GM18520 (cell line): ENCODE measurements around the gene IL15RA.
A peak's percentile ranks its signal among the peaks of the same experiment; 100 is the strongest.
"Not testable (repeated sequence)": the region's sequence is repeated elsewhere in the genome, so short reads cannot be mapped to it uniquely, and the experiment has no call there.

Experiments used
- ATAC-seq: cut with Tn5 transposase; IDR thresholded peaks from one replicate; pipeline ENCODE4 v1.9.1; 2021; ENCODE audit not compliant: unreplicated experiment

IL15RA gene

DNA sequence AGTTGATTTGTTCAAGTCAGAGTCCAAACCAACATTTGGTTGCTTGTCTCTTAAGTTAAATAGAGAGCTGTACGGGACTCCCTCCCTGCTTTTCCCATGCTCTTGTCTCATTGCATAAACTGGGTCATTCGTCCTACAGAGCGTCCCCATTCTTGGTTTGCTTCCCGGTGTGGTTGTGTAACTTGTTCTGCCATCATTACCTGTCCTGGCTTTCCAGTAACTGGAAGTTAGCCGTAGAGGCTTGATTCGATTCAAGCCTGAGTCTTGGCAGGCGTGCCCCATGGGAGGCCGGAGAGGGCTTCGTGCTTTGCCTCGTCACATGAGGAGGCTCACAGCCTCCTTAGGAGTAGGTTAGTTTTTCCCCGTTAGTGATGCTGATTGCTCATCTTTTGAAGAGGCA lies 47.1 kb downstream of the IL15RA start:
- no peak for ATAC-seq

DNA sequence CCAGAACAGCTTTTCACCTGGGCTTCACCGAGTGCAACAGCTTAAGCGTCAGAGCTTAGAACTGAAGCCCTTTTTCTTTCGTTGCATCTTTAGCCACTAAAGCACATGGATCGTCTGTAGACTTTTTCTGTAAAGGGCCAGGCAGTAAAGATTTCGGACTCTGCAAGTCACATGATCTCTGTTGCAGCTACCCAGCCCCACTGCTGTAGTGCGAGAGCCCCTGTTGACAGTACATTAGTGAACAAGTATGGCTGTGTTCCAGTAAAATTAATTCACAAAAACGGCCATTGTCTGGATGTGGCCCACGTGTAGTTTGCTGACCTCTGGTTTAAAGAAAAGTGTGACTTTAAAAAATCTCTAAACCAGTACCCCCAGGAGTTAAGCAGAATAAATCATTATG lies 47.9 kb downstream of the IL15RA start:
- ATAC-seq, result no peak

DNA sequence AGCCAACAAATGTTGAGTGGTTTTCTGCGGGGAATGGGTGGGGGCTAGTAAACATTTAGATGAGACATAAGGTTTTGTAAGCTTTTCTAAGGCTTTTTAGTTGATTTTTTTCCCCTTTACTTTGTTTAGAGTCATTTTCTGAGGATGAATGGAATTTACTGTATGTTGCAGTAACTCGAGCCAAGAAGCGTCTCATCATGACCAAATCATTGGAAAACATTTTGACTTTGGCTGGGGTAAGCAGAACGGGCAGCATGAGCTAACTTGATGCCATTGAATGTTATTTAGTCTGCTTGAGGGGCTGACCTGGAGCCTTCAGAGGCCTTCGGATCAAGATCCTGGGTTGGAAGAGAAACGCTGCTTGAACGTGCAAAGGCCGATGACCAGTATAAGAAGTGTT lies 50.0 kb downstream of the IL15RA start:
- no peak for ATAC-seq

DNA sequence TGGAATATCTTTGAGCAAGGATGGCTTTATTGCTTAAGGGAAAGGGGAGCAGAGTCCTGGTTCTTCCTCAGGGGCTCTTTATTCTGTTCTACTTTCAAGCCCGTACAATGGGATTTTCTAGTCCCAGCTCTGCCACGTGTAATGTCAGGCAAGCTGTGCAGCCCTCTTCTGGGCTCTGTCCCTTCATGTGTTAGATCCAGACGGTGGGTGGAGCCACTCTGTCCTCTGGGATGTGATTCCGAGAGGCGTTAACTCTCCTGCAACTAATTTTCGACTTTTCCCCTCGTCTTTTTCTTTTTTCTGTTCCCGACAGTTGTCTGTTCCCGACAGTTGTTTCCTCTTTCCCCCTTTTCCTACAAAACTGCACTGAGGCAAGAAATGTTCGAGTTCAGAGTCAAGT lies 52.5 kb downstream of the IL15RA start:
- no peak for ATAC-seq

DNA sequence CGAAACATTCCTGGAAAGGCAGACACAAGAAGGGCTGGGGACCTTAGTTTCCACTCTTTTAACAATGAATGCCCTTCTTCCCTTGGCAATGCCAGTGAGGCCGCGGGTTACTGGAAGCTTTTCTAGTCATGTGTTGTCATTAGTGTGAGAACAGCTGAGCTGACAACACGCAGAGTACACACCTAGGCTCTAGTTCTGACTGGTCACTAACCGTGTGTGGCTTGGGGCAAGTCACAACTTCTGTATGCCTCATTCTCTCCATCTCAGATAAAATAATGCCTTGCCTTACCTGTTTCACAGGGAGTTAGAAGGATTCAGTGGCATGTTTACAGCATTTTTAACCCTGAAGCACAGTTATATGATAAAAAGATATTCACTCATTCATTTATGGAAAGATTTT lies 55.6 kb downstream of the IL15RA start:
- no peak for ATAC-seq

DNA sequence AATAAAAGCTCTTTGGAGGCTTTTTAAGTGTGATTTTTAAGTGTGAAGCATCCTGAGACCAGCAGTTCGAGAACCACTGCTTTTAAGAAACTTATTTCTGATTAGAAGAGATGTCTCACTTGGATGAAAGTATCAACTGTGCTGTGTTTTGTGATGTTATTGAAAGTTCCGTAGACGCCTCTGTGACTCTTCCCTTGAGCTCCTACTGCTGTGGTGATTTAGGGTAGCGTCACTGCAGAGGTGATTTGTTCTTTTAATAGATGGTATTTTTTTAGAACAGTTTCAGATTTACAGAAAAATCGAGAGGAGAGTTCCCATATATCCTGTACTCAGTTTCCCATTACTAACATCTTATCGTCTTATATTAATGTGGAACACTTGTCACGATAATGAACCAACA lies 57.8 kb downstream of the IL15RA start:
- ATAC-seq, result no peak

DNA sequence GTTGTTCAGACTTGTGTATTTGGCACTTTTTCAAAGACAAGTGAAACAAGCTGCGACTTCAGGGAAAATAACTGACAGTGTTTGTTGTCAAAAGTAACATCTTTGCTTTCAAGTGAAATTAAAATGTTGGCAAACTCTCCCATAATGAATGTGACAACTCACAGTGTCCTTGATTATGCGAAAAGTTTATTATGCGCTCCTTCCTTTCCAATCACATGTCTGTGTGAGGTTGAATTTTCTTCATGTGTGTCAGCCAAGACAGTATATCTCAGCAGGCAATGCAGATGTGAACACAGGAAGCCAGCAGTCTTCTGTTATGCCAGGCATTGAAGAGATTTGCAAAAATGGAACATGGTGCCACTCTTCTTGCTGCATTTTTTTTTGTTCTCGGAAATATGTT lies 58.6 kb downstream of the IL15RA start:
- no peak for ATAC-seq

DNA sequence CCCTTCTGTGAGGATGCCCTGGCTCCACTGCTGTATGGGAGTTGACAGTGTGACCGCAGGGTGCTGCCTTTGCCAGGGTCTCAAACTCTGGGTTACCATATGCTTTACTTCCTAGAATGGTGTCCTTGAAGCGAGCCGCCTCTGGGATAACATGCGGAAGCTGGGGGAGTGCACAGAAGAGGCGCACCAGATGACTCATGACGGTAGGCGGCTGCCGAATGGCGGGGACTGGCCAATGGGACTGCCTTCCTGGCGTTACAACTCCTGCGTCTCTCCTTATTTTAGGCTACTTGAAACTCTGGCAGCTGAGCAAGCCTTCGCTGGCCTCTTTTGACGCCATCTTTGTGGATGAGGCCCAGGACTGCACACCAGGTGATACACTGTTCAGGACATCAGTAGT lies 60.0 kb downstream of the IL15RA start:
- no peak for ATAC-seq

DNA sequence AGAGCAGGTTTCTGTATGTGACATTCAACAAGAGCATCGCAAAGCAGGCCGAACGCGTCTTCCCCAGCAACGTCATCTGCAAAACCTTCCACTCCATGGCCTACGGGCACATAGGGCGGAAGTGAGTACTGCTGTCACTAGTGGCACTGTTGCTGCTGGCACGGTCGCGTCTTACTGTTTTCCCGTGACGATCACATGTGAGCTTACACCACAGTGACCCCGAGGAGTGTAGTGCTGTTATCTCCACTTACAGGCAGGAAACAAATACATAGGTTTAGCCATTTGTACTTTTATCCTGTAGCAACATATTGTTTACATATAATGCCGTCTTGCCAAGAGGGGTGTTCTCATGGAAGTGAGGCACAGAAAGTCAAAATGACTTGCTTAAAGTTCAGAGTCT lies 61.9 kb downstream of the IL15RA start:
- ATAC-seq, result no peak

DNA sequence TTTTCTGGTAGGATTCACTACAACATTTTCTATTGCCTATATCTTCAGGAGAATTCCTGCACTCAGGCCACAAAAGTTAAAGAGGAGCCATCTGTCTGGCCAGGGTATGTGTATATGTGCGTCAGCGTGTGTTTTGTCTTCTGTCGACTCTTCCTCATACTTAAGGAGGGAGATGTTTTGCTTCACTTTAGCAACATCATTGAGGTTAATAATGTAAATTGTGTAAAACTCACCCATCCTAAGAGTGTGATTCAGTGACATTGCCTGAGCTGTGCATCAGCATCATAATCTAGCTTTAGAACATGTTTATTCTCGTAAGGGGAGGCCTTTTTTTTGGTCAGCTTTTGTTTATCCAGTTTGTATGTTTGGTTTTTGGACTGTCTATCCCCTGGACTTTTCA lies 63.6 kb downstream of the IL15RA start:
- ATAC-seq, result no peak

DNA sequence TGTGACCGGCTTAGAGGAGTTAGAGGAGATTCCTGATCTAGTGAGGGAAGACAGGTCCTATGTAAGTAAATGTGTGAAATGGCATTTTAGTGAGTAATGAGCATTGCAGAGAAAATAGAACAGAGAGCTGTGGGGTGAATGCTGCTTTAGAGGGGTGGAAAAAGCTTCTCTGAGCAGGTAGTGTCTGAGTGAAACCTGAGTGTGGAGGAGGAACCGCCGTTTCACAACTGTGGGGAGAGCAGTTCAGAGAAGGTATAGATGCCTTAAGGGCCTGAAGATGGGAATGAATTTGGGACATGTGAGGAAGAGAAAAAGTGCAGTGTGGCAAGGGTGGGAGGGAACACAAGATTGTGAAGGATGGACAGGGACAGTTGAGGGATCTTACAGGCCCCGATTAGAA lies 65.7 kb downstream of the IL15RA start:
- no peak for ATAC-seq

DNA sequence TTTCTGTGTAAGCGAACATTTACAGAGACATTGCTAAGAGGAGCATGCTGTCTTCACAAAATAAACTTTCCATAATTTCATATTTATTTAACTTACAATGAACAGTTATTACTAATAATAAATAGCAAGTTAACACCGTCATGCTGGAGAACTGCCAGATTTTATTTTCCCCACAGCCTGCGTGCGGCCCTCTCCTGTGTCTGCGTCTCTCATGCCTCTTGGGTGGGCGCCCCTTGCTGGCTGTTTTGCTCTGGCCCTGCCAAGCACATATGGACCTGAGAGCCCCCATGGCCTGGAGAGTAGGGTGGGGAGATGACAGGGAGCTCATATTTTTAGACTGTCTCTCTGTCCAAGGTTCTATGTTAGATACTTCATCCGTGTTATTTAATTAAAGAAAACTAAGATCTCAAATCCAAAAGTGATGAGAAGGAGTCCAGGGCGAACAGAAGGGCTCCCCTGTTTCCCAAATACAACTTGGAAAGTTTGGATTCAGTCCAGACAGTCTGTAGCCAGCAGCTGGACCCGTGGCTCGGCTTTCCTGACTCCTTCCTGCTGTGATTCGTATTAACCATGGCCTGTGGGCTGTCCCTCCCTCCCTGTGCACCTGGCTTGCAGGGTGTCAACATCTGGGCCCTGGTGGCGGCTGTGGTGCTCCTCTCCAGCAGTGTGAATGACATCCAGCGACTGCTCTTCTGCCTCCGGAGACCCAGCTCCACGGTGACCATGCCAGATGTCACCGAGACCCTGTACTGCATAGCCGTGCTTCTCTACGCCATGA lies 66.8 kb downstream of the IL15RA start:
- ATAC-seq, result no peak

DNA sequence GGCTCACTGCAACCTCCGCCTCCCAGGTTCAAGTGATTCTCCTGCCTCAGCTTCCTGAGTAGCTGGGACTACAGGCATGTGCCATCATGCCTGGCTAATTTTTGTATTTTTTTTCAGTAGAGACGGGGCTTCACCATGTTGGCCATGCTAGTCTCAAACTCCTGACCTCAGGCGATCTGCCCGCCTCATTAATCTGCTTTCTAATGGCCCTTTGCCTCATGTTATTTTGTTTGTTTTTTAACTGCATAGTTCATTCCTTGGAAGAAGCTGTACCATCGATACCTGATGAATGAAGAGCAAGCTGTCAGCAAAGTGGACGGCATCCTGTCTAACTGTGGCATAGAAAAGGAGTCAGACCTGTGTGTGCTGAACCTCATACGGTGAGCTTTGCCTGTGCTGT lies 68.7 kb downstream of the IL15RA start:
- not testable (repeated sequence) for ATAC-seq

DNA sequence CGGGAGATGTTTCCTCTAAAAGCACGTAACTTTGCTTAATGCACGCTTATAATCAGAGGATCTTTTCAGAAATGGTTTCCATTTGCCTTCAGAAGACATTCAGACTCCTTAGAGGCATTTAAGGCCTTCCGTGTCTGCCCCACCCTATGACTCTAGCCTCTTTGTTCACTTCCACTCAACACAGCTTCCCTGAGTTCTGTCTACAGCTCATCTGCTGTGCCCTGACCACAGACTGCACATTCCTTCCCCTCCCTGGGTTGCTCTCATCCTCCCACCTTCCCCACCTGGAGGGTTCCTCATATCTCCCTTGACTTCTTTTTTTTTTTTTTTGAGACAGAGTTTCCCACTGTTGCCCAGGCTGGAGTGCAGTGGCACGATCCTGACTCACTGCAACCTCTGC lies 70.7 kb downstream of the IL15RA start:
- no peak for ATAC-seq

DNA sequence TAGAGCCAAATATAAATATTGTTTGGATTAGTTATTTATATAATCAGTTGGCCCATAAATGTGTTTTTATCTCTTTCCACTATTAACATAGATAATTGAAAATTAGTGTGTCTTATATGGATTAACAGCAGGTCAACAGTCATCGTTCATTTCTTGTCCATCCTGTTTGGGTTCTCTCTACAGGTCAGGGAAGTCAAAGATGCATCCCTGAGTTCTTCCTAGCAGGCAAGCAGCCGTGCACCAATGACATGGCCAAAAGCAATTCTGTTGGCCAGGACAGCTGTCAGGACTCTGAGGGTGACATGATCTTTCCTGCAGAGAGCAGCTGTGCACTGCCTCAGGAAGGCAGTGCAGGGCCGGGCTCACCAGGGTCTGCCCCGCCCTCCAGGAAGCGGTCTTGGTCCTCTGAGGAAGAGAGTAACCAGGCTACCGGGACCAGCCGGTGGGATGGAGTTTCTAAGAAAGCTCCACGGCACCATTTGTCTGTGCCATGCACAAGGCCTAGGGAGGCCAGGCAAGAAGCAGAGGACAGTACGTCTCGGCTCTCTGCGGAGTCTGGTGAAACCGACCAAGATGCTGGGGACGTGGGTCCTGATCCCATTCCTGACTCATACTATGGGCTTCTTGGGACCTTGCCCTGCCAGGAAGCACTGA lies 71.4 kb downstream of the IL15RA start:
- ATAC-seq, result no peak

DNA sequence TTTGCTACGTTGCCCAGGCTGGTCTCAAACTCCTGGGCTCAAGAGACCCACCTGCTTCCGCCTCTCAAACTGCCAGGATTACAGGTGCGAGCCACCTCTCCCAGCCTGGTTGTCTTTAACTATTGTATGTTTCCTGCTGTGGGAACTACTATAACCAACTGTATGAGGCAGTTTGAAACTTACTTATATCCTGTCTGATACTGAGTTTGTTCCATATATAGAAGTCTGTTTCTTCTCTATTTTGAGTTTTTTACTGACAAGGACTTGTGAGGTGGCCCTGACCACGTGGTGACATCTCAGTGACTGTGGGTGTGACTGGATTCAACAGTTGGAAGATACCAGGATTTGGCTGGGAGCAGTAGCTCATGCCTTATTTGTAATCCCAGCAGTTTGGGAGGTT lies 73.1 kb downstream of the IL15RA start:
- ATAC-seq, result peak; percentile 94

DNA sequence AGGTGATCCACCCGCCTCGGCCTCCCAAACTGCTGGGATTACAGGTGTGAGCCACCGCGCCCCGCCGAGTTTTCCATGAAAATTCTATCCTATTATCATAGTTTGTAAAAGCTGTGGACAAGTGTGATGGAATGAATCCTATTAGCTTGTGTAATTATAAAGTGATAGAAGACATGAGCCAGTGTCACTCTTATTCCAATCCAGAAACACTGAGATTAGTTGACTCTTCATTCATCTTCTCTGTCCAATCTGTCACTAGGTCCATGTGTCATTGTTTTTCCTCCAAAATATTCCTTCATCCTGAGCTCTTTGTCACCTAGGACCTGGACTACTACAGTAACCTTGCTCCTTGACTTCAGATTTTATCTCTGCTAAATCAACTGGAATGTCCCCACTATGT lies 73.8 kb downstream of the IL15RA start:
- no peak for ATAC-seq

DNA sequence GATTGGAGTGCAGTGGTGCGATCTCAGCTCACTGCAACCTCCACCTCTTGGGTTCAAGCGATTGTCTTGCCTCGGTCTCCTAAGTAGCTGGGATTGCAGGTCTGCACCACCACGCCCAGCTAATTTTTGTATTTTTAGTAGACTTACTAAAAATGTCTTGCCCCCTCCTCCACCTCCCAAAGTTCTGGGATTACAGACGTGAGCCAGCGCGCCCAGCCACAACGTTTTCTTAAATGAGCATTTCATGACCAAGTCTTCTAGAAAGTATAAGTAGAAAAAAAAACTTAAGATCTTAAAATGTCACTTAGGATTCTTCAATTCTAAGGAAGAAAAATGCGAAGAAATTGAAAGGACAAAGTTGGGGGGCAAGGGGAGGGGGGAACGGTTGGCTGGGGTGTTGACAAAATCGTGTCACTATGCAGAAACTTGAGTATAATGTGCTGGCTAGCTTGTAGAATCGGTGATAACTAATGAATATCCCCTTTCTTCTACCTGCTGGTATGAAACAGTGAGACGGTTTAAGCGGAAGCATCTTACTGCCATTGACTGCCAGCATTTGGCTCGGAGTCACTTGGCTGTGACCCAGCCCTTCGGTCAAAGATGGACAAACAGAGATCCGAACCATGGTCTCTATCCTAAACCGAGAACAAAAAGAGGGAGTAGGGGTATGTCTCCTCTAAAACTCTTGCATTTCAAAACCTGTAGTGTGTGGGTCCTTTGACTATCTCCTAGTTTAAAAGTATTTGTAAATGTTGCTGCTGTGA lies 74.7 kb downstream of the IL15RA start:
- ATAC-seq, result no peak
